HG03103 (cell line): ENCODE data around the gene RAVER1.

Experiments used
- ATAC-seq: cut with Tn5 transposase; IDR thresholded peaks from one replicate; pipeline ENCODE4 v1.9.1; 2021; ENCODE audit warnings: low read depth; ENCODE audit not compliant: unreplicated experiment

Gene RAVER1

DNA sequence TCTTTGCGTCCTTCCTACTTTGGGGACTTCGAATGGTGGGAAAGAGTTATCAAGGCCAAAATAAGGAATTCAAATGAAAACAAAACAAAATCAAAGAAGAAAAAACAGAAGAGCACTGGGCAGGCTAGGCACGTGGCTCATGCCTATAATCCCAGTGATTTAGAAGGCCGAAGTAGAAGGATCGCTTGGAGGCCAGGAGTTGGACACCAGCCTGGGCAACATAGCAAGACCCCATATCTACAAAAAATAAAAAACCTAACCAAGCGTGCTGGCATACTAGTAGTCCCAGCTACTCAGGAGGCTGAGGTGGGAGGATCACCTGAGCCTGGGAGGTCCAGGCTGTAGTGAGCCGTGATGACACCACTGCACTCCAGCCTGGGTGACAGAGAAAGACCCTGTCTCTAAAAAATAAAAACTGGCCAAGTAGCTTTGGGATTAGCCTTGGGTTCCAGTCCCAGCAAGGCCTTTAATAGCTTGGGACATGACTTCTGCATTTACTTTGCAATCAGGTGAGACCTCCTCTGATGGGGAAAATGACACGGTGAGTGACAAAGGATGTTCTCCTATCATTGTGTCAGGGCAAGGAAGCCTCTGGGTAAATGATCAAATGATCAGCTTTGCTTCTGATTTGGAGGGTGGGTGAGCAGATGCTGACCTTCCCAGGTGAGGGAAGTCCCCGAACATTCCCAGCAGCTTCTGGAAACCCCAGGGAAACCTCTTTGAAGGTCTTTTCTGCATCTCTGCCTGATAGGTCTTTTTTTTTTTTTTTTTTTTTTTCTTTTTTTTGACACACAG lies 55.3 kb downstream of the RAVER1 start:
- no peak for ATAC-seq

DNA sequence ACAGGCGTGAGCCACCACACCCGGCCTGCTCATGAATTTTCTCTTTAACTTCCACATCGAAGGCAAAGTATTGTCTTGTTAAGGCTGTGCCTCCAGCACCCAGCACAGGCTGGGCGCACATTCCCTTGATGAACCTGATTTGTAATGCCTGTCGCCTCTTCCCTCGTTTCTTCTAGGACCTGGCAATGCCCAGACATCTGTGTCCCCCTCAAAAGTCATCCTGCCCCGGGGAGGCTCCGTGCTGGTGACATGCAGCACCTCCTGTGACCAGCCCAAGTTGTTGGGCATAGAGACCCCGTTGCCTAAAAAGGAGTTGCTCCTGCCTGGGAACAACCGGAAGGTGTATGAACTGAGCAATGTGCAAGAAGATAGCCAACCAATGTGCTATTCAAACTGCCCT lies 58.7 kb downstream of the RAVER1 start:
- no peak for ATAC-seq

DNA sequence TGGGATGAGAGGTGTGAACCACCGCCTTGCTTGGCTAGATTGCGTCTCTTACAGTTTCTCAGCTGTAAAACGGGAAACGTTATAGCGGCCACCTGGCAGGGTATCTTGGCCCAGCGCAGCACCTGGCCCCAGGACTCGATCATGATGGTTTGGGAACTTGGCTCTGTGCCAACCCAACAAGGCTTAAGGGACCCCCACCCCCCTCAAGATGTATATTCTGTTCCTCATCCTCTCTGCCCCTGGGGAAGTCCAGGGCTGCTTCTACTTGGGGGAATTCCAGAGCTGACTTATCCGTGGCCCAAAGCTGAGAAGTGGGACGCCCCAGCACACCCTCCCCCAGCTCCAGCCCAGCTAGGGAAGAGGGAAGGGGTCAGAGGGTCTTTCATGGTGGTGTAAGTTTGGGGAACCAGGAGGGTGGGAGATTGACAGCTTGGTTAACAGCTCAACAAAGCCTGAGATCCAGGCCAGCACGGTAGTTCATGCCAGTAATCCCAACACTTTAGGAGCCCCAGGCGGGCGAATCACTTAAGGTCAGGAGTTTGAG lies 61.7 kb downstream of the RAVER1 start:
- ATAC-seq, result no peak

- no peak for ATAC-seq
Measured at GRCh38 chr19:10270616-10271394, 62.5 kb downstream of the RAVER1 start, which contains the start of gene ICAM1. ICAM1 (plus strand) TSS chr19:10271120; CDS start chr19:10271160, 40 bp downstream.

DNA sequence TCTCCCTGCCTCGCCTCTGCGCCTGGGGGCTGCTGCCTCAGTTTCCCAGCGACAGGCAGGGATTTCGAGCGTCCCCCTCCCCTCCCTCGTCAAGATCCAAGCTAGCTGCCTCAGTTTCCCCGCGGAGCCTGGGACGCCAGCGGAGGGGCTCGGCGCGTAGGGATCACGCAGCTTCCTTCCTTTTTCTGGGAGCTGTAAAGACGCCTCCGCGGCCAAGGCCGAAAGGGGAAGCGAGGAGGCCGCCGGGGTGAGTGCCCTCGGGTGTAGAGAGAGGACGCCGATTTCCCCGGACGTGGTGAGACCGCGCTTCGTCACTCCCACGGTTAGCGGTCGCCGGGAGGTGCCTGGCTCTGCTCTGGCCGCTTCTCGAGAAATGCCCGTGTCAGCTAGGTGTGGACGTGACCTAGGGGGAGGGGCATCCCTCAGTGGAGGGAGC lies 63.1 kb downstream of the RAVER1 start:
- no peak for ATAC-seq

DNA sequence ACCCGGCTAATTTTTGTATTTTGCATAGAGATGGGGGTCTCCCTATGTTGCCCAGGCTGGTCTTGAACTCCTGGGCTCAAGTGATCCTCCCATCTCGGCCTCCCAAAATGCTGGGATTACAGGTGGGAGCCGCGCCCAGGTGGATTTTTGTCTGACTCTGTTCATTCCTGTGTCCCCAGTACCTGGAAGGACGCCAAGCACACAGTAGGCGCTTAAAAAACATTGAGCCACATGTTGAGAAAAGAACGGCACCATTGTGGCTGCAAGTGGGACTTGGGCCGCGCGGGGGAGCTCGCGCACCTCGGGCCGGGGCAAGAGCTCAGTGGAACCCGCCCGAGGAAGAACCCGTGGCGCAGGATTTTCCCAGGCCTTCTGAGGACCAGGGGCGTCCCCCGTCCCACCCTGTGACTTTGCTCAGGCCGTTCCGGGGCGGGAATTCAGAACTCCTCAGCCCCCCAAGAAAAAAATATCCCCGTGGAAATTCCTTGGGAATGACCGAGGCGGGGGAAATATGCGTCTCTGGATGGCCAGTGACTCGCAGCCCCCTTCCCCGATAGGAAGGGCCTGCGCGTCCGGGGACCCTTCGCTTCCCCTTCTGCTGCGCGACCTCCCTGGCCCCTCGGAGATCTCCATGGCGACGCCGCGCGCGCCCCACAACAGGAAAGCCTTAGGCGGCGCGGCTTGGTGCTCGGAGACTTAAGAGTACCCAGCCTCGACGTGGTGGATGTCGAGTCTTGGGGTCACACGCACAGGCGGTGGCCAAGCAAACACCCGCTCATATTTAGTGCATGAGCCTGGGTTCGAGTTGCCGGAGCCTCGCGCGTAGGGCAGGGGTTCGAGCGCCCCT lies 63.8 kb downstream of the RAVER1 start:
- no peak for ATAC-seq

GRCh38 chr19:10268071-10268470 lies 65.3 kb downstream of the RAVER1 start:
- ATAC-seq, result no peak

DNA sequence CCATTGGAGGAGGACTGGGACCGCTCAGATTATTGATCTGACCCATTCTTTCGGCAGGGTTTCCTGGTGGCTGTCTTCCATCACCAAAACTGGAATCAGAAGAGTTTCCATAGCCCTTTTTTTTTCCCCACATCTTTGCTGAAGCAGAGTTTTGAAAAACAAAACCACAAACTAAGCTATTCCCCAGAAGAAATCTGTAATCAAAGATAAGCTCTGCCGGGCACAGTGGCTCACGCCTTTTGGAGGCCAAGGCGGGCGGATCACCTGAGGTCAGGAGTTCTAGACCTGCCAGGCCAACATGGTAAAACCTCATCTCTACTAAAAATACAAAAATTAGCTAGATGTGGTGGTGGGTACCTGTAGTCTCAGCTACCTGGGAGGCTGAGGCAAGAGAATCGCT lies 66.6 kb downstream of the RAVER1 start:
- no peak for ATAC-seq
